Measurements from ENCODE around the gene GPR15. TPM values are rescaled to one million over a fixed set of nuclear protein-coding genes. Genes with fewer than 3 reads are reported as not detected.

Gene GPR15
- total and polyA plus RNA-seq, 10 of the 15 experiments (the other 5 are each of a cell fraction or from before 2014, with no cell fraction given) = 70.7 to 150 (median 115) TPM

- TF ChIP-seq CUX1 (IDR thresholded peaks at IDR 0.05; ENCODE audit: insufficient replicate concordance, low read depth, low read length) (no peak), CEBPZ (IDR thresholded peaks at IDR 0.05; ENCODE audit: low read depth, low read length) (no peak), POLR2AphosphoS2 (IDR thresholded peaks at IDR 0.05; ENCODE audit: low read depth, low read length) (no peak), KDM1A (IDR thresholded peaks at IDR 0.05; ENCODE audit: borderline replicate concordance) (no peak)
These were observed 29.1 kb downstream of the GPR15 start (continued) for GRCh38 chr3:98560911-98561310.

All from GM12878 (cell line).